ENCODE measurements around the gene TTYH1. TPM values are rescaled to one million over a fixed set of nuclear protein-coding genes. Genes with fewer than 3 reads are reported as not detected.
A peak's percentile ranks its signal among the peaks of the same experiment; 100 is the strongest.

Gene TTYH1
- total and polyA plus RNA-seq, 2 donors (not counting 3 experiments of a cell fraction or from before 2014, with no cell fraction given) = not detected

GRCh38 chr19:54473892-54474372 lies 58.7 kb downstream of the TTYH1 start:
- POLR2A ChIA-PET = interaction anchor here (1.4 kb wide), 2 partner anchors 10 to 12 kb away, joined by 4 to 6 read pairs; partner anchors contain the start of gene LENG9

More at GRCh38 chr19:54473892-54474372, 58.7 kb downstream of the TTYH1 start:
- intact Hi-C loops (cut with micrococcal nuclease) (loop anchor here (1.0 kb wide), 1 partner anchor 49 kb away; no protein-coding TSS in a partner anchor), dilution Hi-C loops (cut with MboI; ENCODE audit: extremely low pct_ligation_motif_present, low sequenced_read_pairs) (no loop called here)
- CTCF ChIA-PET = interaction anchor here (1.0 to 1.7 kb wide), 5 partner anchors 8 to 444 kb away, joined by 3 to 21 read pairs (median 7); partner anchors contain the start of gene LENG9
- peak overlapping the region; percentile 58 for H3K9ac ChIP-seq (replicated peaks; ENCODE audit: extremely low read depth, insufficient read depth, low read length)
- H3K4me2 ChIP-seq (ENCODE audit: insufficient read depth, low read length) = peak overlapping the region; percentile 57
- H3K27me3 ChIP-seq (ENCODE audit: control insufficient read depth in 2 of 2, insufficient read depth in 2 of 2, low read length in 2 of 2) = no peaks in the 10 kb centered on the region
- no peaks in the 10 kb centered on the region for H3K9me3 ChIP-seq (replicated peaks; ENCODE audit: control insufficient read depth, insufficient read depth, low read length)
- peak overlapping the region; percentile 90 for H2AFZ ChIP-seq (ENCODE audit: low read depth, low read length)
- peaks cover 1% of the 10 kb centered on the region for H3K79me2 ChIP-seq (ENCODE audit: control insufficient read depth, insufficient read depth, low read length)
- DNase-seq (ENCODE audit: low read depth, low spot score) = no peak
- no peak for FAIRE-seq
- BruUV-seq (replicated peaks) = no TSS peak
- peak overlapping the region; percentile 68 for H3K27ac ChIP-seq (ENCODE audit: insufficient read depth, low read depth, low read length)
- H3K9me1 ChIP-seq (replicated peaks; ENCODE audit: control insufficient read depth, extremely low read depth, insufficient read depth, low read length) = no peaks in the 10 kb centered on the region
- H3K36me3 ChIP-seq (ENCODE audit: control insufficient read depth in 2 of 2, extremely low read depth in 1 of 2, insufficient read depth in 2 of 2, low read length in 2 of 2) = no peaks in the 10 kb centered on the region
- TF ChIP-seq POLR2AphosphoS5 (IDR thresholded peaks at IDR 0.05; ENCODE audit: insufficient read depth, low read depth, low read length) (no peak), GATA2 (IDR thresholded peaks at IDR 0.05; ENCODE audit: insufficient read depth, insufficient read length, low read depth, low read length) (no peak), POLR2A (IDR thresholded peaks at IDR 0.05; ENCODE audit: low read depth, low read length) (no peak), MAX (IDR thresholded peaks at IDR 0.05; ENCODE audit: insufficient read depth, insufficient read length) (no peak), JUN (IDR thresholded peaks at IDR 0.05; ENCODE audit: borderline replicate concordance, insufficient read depth, insufficient read length, low read depth) (no peak), EZH2 (IDR thresholded peaks at IDR 0.05; ENCODE audit: borderline replicate concordance, low read depth, low read length, severe bottlenecking) (no peak), CTCF (IDR thresholded peaks at IDR 0.05; ENCODE audit: extremely low read depth in 1 of 2, insufficient read depth in 1 of 2, low read depth in 1 of 2, low read length in 2 of 2) (no peak), FOS (IDR thresholded peaks at IDR 0.05; ENCODE audit: borderline replicate concordance, insufficient read depth, low read length) (no peak), MYC (IDR thresholded peaks at IDR 0.05; ENCODE audit: low read depth, low read length) (no peak)
- peaks cover 35% of the 10 kb centered on the region for H3K4me1 ChIP-seq (ENCODE audit: control insufficient read depth, extremely low read depth, insufficient read depth, low read length)
- H3K4me3 ChIP-seq (replicated peaks in 1 of 3; ENCODE audit: insufficient read depth in 1 of 3, low read depth in 1 of 3, low read length in 3 of 3) = no peak overlapping the region
- no peaks in the 10 kb centered on the region for H4K20me1 ChIP-seq (replicated peaks; ENCODE audit: control insufficient read depth, extremely low read depth, insufficient read depth, low read length)
